Measurements from ENCODE around the gene HSD17B3.
"Not testable (repeated sequence)": the region's sequence is repeated elsewhere in the genome, so short reads cannot be mapped to it uniquely, and the experiment has no call there.

HSD17B3 gene

DNA sequence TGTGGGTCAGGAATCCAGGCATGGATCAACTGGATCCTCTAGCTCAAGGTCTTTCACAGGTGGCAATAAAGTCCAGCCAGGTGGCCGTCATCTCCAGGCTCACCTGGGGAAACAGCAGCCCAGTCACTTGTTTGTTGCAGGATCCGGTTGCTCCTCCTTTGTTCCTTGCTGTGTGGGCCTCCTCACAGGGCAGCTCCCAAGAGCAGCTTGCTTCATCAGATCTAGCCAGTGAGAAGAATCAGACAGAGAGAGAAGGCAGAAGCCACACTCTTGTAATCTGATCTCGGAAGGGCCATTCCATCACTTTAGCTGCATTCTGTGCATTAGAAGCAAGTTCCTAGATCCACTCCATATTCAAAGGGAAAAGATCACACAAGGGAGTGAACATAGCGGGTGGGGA, 3.2 kb upstream of the HSD17B3 start:
- no peak for DNase-seq

DNA sequence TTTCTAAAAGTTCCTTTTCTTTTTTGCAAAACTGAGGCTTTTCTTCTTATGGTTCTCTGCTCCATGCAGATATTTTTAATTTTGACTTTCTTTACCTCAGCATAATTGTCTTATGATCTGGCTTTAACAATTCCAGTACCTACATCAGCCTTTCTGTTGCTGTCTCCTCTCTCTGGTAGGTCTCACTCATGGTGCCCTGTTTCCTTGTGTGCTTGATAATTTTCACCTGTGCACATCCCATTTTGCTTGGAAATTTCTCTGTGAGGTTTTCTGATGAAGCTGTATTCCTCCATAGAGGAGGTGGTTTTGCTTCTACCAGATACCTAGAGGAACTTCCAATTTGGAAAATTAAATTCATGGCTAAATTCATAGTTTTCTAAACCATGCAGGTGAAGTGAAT, 2.3 kb upstream of the HSD17B3 start:
- no peak for DNase-seq

DNA sequence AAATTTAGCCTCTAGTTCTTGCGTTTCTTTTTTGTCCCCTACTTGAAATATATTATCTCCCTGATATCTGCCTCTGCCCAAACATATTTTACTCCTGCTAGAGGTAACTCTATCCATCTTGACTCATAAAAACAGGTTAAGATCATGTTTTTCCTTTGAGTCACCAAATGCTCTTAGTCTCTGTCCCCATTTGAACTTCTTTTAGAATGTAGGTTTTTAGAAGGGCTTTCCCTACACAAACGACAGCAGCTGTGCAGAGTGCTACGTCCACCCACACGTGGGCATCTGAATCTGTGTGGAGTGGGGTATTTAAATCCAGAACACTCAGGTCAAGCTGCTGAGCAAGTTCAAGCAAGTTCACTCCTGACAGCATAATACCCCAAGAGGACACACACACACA, 2.2 kb downstream of the HSD17B3 start:
- DNase-seq: no peak

DNA sequence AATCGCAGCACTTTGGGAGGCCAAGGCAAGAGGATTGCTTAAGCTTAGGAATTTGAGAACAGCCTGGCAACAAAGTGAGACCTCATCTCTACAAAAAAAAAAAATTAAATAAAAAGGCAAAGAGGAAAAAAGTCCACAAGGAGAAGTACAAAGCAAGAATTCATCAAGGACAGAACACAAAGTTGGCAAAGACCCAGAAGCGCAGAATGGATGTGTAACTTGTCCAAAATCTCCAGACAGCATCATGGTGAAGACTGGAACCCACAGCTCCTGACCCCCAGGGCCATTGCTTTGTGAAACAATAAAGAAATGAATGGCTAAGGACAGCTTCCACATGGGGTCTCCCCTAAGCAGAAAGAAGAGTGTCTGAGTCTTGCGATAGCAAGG, 7.8 kb downstream of the HSD17B3 start:
- DNase-seq: no peak

DNA sequence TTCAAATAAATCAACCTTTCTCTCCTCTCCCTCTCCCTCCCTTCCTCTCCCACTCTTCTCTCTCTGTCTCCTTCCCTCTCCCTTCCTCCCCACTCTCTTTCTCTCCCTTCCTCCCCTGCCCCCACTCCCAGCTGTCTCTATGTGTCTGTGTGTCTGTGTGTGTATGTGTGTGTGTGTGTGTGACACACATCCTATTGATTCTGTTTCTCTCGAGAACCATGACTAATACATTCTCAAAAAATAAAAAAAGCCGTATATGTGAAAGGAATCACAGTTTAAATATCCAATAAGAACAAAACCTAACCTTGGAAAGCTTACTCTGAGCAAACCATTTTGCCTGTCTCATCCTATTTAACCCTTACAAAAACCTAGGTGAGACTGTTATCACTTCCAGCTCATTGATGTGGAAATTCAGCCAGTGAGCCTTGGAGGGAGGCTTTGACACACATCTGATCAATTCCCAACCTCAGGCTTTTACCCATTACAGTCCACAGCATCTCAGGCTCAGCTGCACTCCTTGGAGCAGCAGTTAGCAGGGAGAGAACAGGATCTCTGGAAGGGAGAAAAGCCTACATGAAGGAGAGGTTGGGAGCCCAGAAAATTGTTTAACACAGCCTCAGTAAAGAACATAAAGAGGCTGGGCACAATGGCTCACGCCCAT, 8.3 kb downstream of the HSD17B3 start:
- DNase-seq: no peak

DNA sequence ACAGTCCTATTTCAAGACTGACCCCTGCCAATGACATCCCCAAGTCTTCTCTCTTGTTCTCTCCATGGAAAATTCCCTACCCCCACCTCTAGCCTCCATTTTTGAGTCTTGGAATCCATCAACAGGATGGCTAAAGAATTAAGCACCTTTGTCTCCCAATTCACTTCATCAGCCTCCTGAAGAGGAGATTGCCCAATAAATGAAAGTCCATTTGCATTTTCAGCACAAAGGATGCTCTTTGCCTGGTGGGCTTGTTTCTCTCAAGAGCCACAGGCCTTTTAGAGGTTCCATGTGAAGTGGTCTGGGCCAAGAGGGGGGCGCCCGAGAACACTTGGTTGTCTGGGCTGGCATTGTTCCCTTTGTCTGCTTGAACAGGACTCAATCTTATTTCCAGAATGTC, 12.6 kb downstream of the HSD17B3 start:
- DNase-seq: no peak

DNA sequence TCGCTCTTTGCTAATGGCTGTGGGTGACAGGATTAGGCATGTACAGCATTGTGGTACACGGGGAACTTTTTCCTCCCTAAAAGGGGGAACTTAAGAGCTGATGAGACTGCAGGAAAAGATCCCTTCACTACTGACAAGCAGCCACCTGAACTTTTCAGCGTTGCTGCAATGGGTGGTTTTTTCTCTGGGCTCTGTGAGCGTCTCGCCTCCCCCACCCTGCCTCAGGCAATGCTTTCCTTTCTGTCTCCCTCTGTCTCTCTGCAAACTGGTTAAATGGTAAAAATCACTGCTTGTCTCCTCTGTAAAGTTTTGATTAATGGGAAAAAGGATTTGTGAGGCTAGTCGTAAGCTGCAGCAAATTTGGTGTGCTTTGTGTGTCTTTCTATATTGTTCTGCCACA, 20.3 kb downstream of the HSD17B3 start:
- no peak for DNase-seq

DNA sequence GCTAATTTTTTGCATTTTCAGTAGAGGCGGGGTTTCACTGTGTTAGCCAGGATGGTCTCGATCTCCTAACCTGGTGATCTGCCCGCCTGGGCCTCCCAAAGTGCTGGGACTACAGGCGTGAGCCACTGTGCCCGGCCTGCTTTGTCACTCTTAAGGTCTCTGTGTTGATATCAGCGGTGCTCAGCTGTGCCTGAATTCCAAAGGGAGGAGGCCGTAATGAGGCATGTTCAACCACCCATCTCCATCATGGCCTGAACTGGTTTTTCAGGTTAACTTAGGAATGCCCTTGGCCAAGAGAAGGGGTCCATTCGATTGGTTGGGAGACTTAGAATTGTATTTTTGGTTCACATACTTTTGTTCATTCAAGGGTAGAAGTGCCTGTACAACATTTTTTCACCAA, 22.0 kb downstream of the HSD17B3 start:
- DNase-seq: no peak

DNA sequence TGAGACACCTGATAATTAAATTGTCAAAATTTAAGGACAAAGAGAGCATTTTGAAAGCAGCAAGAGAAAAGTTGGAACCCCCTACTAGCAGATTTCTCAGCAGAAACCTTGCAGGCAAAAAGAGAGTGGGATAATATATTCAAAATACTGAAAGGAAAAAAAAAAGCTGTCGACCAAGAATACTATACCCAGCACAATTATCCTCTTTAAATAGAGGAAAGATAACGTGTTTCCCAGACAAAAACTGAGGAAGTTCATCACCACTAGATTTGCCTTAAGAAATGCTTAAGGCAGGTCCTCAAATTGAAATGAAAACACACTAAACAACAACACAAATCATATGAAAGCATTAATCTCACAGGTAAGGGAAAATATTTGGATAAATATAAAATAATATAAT, 27.0 kb downstream of the HSD17B3 start:
- DNase-seq: no peak

DNA sequence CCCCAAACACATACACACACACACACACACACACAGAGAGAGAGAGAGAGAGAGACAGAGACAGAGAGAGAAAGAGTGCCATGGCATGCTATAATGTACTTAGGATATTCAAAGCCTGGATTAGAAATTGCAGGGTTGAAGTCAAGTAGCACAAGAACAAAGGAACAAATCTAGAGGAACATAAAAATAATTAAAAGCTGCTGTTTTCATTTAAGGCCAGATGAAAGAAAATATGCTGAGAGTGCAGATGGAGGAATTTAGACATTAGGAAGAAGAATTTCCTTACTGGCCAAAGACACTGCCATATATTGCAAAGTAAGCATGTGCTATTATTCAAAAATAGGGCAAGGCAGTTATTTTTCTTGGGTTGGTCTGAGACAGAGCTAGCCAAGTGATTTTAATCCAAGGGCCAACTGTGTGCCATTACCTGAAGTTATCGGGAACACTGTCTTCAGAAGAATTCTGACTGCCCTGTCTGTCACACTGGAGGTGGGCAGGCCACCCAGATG, 31.7 kb downstream of the HSD17B3 start:
- no peak for DNase-seq

DNA sequence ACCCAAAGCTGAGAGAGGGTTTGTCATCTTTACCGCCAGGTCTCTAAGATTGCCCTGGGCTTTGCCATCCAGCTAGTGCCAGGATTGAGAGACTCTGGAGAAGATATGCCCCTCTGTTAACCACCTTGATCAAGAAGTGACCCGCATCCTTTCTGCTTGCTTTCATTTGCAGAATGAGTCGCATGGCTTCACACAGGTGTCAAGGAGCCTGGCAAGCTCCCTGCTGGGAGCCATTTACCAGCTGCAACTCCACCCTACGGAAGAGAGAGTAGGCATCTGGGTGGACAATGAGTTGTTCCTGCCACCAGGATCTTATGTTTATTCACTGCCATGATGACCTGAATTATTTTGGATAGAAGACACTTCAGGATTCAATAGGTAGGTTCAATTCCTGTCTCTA, 43.0 kb downstream of the HSD17B3 start:
- DNase-seq: no peak

DNA sequence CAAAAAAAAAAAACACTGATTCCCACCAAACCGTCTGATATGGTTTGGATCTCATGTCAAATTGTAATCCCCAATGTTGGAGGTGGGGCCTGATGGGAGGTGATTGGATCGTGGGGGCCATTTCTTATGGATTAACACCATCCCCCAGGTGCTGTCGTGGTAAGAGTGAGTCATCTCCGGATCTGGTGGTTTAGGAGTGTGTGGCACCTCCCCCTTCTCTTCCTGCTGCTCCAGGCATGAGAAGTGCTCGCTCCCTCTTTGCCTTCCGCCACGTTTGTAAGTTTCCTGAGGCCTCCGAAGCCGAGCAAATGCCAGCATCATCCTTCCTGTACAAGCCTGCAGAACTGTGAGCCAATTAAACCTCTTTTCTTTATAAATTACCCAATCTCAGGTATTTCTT, 45.2 kb downstream of the HSD17B3 start:
- DNase-seq: no peak

DNA sequence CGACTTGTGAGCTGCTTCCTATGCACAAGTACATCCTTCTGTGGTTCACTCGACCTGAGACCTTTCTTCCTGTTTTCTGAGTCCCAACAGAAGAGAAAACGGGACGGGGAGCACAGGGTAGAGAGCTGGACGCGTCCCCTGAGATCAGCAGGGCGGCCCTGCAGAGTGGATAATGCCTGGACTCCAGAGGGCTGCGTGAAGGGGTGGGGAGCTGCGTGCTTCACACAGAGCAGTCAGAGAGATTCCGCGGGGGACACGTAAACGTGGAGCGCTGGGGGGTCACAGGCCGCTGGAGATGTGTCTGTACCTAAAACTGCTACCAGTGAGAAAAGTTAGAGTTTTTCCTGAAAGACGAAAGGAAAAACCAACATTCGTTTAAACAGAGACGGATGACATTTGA, 46.3 kb downstream of the HSD17B3 start:
- no peak for DNase-seq

DNA sequence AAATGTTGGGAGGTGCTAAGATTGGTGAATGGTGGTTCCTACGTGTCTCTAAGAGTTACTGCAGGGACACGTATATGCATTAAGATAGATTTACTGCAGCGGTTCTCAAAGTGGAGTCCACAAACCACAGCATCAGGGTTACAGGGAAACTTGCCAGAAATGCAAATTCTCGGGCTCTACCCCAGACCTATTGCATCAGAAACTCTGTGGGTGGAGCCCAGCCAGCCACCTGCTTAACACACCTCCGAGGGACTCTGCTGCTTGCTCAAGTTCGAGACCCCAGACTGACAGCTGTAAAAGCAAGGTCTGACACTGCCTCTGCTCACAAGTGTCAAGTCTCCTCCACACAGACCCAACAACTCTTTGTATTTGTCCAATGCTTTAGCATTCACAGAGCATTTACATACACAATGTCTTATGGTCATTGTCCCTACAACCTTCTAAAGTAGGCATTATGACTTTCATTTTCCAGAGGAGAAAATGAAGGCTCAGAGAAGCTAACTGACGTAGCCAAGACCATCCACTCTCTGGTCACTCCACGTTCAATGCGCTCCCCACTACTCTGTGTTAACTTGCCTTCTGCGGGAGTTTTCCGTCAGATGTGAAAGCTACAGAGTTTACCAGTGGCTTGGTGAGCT, 48.8 kb downstream of the HSD17B3 start:
- no peak for DNase-seq

DNA sequence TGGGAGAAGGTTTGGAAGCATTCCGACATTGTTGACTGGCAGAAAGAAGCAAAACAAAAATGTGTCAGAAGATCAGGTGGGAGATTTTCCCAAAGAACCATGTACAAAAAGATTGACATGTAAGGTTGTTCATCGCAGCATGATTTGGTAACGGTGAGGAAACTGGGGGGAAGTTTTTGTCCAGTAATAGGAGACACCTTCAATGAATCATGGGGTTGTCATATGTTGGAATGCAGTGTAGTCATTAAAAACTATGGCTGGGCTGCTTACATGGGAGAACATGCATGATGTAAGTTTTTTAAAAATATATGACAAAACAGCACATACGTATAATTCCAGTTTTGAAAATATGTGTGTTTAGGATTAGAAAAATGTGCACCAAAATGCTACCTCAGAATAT, 50.5 kb downstream of the HSD17B3 start:
- DNase-seq: no peak

DNA sequence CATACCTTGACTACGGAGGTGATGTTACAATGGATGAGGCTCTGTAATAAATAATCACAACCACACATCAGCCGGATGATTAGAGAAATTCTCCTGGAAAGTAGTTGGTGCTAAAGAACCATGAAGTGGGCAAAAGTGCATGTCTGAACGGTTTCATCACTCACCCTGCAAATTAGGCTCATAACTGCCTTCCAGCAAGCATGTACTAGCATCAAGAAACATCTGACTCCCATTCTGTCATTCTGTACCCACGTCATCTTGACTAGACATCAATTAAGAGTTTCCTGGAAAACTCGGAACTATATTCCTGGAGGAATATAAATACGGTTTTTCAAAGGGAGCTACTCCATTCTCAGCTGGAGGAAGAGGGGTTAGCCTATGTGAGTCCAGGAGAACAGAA, 52.2 kb downstream of the HSD17B3 start:
- DNase-seq: no peak

DNA sequence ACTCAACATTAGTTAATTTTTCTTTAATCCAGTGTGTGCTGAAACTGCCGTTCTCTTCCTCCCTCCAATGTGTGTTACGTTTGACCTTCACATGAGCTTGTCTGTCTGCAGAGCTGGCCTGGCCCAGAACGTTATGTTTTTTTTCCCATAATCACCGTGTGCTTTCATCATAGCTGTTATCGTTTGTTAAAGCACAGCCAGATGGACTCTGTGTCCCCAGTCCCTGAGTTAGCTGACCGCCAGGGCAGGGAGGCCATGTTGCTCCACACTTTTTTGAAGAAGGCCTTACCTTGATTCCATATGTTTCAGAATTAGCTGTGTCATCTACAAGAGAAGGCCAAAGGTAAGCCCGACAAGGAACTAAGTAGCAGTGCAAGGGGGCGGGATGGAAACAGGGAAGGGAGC, 55.7 kb downstream of the HSD17B3 start:
- no peak for DNase-seq

DNA sequence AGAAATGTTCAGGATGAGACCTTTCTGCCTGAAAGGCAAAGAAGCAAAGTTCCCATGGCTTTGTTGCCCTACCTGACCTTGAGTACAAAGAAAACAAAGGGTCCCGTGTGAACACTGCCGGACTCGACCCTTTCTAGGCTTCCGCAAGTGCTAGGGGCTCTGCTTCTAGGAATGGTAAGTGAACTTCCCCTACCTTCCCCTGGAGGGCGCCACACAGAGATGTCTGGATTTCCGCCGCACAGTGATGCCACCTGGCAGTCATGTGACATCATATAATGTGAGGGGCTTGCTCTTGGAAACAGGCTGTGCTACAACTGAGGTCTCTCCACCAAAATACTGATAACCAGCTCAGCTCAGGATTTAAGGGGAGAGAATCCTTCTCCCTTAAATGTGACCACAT, 56.6 kb downstream of the HSD17B3 start:
- DNase-seq: no peak

DNA sequence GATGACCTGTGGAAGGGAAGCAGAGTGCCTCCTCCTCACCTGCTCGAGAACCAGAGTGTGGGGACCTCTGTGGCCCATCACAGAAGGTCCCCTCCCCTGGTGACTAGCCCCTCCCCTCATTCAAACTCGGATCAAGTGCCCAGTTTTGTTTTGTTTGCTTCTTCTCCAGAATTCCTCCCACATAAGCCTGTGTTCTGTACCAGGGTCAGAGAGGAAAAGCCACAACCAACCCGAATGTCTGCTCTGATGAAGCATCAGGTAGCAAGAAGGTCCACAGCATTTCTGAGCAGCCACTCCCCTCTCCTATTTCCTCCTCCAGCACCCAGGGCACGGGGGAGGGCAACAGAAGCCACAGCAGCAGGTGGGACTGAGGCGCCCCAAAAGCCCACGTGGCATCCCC, 58.2 kb downstream of the HSD17B3 start:
- no peak for DNase-seq

DNA sequence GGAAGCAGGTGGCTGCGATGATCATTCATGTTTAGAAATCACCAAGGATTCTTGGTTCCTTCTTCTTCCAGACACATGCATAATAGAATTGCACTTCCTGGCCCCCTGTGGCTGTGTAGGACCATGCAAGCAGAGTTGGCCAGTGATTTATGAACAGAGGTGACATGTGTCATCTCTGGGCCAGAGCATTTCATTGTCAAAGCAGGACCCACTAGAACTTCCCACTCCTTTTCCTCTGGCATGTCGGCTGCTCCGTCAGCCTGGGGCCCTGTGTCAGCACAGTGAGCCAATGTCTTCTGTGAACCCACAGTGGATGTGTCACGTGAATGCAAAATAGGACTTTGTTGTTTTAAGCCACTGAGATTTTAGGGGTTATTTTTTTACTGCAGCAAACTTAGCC, 59.2 kb downstream of the HSD17B3 start:
- no peak for DNase-seq

DNA sequence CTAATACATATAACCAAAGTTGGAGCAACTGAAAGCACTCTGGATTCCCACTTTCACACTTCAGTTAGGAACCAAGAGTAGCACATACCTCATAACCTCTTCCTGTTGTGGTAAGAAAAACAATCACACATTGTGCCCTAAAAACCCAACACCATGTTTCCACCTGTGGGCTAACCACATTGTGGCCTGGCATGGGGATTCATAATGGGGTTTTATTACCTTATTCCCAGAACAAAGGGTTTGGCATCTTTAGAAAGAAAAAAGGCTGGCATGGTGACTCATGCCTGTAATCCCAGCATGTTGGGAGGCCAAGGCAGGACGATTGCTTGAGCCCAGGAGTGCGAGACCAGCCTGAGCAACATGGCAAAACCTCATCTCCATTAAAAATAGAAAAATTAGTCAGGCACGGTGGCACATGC, 60.6 kb downstream of the HSD17B3 start:
- DNase-seq: no peak

DNA sequence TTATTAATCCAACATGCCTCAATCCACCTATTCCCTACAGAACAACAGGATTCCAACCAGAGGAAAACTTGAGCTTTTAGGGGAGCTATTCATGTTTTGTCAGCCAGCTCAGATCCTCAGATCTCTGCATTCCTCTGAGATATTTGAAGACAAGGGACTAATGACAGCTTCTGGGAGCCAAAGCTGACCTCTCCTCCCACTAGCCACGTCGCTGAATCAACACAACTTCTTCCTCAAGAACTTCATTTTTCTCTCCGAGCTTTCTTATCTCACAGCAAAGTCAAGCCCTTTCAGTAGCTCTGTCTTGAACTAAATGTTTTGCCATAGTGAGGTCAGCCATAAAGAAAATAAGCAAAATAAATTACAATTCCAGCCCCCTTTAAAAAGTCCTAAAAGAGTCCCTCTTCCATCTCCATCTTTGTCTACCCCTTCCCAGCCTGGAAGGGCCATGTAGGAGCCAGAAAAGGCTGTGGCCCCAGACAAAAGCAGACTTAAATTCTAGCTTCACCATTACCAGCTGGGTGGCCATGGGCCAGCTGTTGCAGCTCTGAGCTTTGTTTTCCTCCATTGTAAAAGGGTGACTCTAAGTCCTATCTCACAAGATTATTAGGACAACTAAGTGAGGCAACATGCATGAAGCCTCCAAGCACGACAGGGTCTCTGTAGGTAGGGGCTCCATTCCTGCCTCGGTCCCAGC, 65.0 kb downstream of the HSD17B3 start:
- no peak for DNase-seq

DNA sequence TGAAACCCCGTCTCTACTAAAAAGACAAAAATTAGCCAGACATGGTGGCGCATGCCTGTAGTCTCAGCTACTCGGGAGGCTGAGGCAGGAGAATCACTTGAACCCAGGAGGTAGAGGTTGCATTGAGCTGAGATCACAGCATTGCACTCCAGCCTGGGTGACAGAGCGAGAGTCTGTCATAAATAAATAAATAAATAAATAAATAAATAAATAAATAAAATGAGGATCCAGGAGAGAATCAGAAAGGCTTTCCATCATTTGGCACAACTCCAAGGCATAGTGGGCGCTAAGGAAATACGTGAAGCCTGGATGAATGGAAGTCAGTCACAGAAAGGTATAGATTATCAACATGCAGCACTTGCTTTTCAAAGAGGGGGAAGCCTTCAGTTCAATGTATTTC, 65.6 kb downstream of the HSD17B3 start:
- DNase-seq: not testable (repeated sequence)

DNA sequence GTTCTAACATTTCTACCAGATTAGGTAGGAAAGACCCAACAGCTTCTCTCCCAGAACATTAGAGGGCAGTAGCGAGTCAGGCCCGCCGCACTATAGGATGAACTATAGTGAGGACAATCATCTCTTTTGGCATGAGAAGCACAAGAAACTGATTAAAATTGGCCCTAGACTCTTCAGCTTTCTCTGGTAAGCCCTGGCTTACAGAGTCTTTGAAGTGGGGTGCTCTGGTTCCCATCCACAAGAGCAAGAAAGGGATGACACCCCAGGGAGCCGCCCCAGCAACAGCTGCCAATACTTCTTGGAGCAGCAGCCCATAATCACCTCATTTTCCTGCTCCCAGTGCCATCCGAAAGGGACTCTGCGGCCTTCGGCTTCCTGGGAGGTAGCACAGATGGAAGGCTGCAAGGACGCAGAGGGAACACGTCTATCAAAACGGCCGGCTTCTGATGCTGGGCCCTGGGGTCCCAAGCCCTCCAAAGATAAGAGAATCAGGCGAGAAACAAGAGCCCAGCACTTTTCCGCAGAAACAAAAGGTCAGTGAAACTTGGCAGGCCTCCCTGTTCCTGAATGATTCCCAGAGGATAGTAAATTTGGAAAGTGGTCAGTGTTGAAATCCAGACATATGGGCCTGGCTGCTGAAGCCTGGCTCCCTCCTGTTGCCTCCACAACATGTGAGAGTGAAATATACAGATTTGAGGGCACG, 69.3 kb downstream of the HSD17B3 start:
- DNase-seq: peak; percentile 18

All from CD4-positive, alpha-beta T cell treated with Interleukin-17A for 4 hours (primary cell).